SU-DHL-6 (cell line): ENCODE data around the gene PTCD1.

Experiments
- CTCF ChIP-seq: fragments of 200-600 bp; sonication (generic); IDR thresholded peaks from one replicate; pipeline ENCODE4 v1.5.1; 2017; ENCODE audit warnings: antibody characterized with exemption, mild to moderate bottlenecking, low read length, moderate library complexity; ENCODE audit not compliant: insufficient read depth, poor library complexity, severe bottlenecking
- EZH2phosphoT487 ChIP-seq: fragments of 200-600 bp; sonication (generic), shearing (Covaris generic); conservative IDR thresholded peaks from 2 replicates; pipeline ENCODE4 v1.6.1; 2018; ENCODE audit warnings: mild to moderate bottlenecking, antibody characterized with exemption, low read length, moderate library complexity, mixed read lengths

- no peak for TF ChIP-seq CTCF
- no peak for TF ChIP-seq EZH2phosphoT487
These were observed 28.8 kb downstream of the PTCD1 start for GRCh38 chr7:99409806-99410205.
